Spleen (tissue), 7 donors: ENCODE measurements around the gene GANAB.

Experiments used
- POLR2A ChIP-seq, 3 donors: fragments of 450-650 bp; IDR thresholded peaks; one replicate each; pipeline ENCODE4 v1.5.1; 2017; ENCODE audit warnings: antibody characterized with exemption in 3 of 3, mild to moderate bottlenecking in 1 of 3
- TF ChIP-seq, protein P1 (sequence below), 11 experiments: fragments of 200-600 bp in 7 of 11; fragments of 450-650 bp in 4 of 11; sonication (generic) in 4 of 11; IDR thresholded peaks in 8 of 11; conservative IDR thresholded peaks in 3 of 11; 1 replicate in 7 of 11; 2 replicates in 4 of 11; pipeline versions ENCODE4 v1.4.0 to v1.8.0; 2016 to 2021; ENCODE audit warnings: antibody characterized with exemption in 11 of 11, inconsistent platforms in 4 of 11, mild to moderate bottlenecking in 1 of 11
- donor health status: DM: no; HTN: no; CAD: no; lungs with moderate emphysema.
- donor health status: DM: no; HTN: no; CAD: no.
- donor health status: DM: no; HTN: no; CAD: no.

DNA sequence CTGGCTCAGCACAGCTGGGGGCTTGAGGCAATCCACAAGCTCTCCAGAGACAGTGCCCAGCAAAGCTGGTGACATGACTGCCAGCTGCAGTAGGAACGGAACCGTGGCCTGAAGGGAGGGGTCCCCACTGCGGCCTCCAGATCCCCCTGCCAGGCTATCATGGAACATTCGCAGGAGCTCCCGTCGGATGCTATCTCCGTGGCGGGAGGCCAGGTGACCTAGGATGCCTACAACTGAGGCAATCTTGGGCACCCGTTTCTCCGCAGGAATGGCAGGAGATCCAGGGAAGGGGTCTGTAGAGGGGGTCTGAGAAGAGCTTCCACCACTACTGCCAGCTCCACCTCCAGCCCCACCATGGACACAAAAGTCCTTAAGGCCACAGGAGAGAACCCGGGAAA, 2.6 kb upstream of the GANAB start:
- no peak for TF ChIP-seq POLR2A (IDR thresholded peaks at IDR 0.05)
- TF ChIP-seq, protein P1, sequence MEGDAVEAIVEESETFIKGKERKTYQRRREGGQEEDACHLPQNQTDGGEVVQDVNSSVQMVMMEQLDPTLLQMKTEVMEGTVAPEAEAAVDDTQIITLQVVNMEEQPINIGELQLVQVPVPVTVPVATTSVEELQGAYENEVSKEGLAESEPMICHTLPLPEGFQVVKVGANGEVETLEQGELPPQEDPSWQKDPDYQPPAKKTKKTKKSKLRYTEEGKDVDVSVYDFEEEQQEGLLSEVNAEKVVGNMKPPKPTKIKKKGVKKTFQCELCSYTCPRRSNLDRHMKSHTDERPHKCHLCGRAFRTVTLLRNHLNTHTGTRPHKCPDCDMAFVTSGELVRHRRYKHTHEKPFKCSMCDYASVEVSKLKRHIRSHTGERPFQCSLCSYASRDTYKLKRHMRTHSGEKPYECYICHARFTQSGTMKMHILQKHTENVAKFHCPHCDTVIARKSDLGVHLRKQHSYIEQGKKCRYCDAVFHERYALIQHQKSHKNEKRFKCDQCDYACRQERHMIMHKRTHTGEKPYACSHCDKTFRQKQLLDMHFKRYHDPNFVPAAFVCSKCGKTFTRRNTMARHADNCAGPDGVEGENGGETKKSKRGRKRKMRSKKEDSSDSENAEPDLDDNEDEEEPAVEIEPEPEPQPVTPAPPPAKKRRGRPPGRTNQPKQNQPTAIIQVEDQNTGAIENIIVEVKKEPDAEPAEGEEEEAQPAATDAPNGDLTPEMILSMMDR (IDR thresholded peaks at IDR 0.05 in 8 of 11, conservative IDR thresholded peaks at IDR 0.05 in 3 of 11) = no peak
